ENCODE data around the gene LFNG. TPM values are rescaled to one million over a fixed set of nuclear protein-coding genes. Genes with fewer than 3 reads are reported as not detected.

LFNG gene, protein sequence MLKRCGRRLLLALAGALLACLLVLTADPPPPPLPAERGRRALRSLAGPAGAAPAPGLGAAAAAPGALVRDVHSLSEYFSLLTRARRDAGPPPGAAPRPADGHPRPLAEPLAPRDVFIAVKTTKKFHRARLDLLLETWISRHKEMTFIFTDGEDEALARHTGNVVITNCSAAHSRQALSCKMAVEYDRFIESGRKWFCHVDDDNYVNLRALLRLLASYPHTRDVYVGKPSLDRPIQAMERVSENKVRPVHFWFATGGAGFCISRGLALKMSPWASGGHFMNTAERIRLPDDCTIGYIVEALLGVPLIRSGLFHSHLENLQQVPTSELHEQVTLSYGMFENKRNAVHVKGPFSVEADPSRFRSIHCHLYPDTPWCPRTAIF
- 19.2 TPM for total RNA-seq
- polyA plus RNA-seq (ENCODE audit: insufficient read depth in 1 of 8, insufficient read length in 8 of 8, low replicate concordance in 1 of 8): 10 to 100 TPM; 17.7 to 30.8 (median 24.2) TPM
- long read RNA-seq, donor 1, partial matches to known transcripts: 0 of 2 reads
- long read RNA-seq, donor 1, other reads (novel, unspliced or antisense): 0 of 2 reads
- long read RNA-seq, donor 2: 0 reads
- long read RNA-seq, donor 3, partial matches to known transcripts: 0 of 3 reads
- long read RNA-seq, donor 3, other reads (novel, unspliced or antisense): 0 of 3 reads
- long read RNA-seq, donor 4, transcript LFNG-201 (8 exons, 2,377 nt): major isoform, 8 of 8 reads
- long read RNA-seq, donor 4, partial matches to known transcripts: 0 of 8 reads
- long read RNA-seq, donor 4, other reads (novel, unspliced or antisense): 0 of 8 reads
- long read RNA-seq, donor 5, transcript LFNG-201 (8 exons, 2,377 nt): major isoform, 19 of 31 reads
- long read RNA-seq, donor 5, partial matches to known transcripts: 12 of 31 reads
- long read RNA-seq, donor 5, other reads (novel, unspliced or antisense): 0 of 31 reads
- long read RNA-seq, donor 6, transcript LFNG-201 (8 exons, 2,377 nt): major isoform, 13 of 13 reads
- long read RNA-seq, donor 6, partial matches to known transcripts: 0 of 13 reads
- long read RNA-seq, donor 6, other reads (novel, unspliced or antisense): 0 of 13 reads
- long read RNA-seq, donor 7, transcript LFNG-201 (8 exons, 2,377 nt): major isoform, 14 of 14 reads
- long read RNA-seq, donor 7, partial matches to known transcripts: 0 of 14 reads
- long read RNA-seq, donor 7, other reads (novel, unspliced or antisense): 0 of 14 reads
- long read RNA-seq, donor 8: 0 reads
- long read RNA-seq, donor 9, partial matches to known transcripts: 0 of 3 reads
- long read RNA-seq, donor 9, other reads (novel, unspliced or antisense): 0 of 3 reads
- long read RNA-seq, donor 10, transcript LFNG-201 (8 exons, 2,377 nt): major isoform, 11 of 11 reads
- long read RNA-seq, donor 10, partial matches to known transcripts: 0 of 11 reads
- long read RNA-seq, donor 10, other reads (novel, unspliced or antisense): 0 of 11 reads
- long read RNA-seq, donor 11, transcript LFNG-201 (8 exons, 2,377 nt): major isoform, 5 of 5 reads
- long read RNA-seq, donor 11, partial matches to known transcripts: 0 of 5 reads
- long read RNA-seq, donor 11, other reads (novel, unspliced or antisense): 0 of 5 reads

DNA sequence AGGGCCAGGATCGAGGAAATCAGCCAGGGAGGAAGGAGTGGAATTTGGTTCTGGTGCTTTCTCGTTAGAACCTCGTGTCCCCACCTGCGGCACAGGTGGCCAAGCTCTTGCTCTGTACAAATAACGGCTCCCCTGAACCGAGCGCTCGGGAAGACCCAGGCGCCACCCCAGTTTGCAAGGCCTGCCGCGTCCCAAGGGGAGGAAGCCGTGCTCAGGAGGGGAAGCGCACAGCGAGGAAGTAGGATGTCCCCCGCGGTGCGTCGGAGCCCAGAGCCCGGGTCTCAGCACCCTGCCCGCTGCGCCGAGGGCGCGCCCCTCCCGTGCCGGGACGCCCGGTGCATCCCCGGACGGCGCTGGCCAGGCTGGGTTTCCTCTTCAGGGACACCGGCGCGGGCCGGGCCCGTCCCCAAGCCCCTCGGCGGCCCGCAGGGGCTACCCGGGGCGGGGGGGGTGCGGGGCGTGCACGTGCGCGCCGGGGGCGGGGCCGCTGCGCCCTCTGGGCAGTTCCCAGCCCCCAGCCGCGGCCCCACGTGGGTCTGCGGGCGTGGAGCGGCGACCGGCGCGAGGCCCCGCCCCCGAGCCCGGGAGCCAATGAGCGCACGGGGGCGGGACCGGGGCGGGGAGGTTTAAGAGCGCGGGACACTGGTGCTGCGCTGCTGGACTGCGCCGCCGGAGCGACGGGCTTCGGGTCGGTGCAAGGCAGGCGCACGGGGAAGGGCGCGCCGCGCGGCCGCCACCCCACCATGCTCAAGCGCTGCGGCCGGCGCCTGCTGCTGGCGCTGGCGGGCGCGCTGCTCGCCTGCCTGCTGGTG is at the start of gene LFNG:
LFNG (plus strand) TSS at position 656 of the 812 bp plus-strand sequence; CDS start at position 744, 88 bp downstream.
- under 1% methylated on average over 95 of the region's 95 CpGs for WGBS (ENCODE audit: insufficient coverage)
- peak; percentile 96 for DNase-seq
- Histone ChIP-seq H3K9me3 (replicated peaks; ENCODE audit: control insufficient read depth, low read depth, low read length) (no peaks in the 10 kb centered on the region), H3K27ac (ENCODE audit: low read length) (peak within 1 kb of the TSS; percentile 60), H3K4me1 (ENCODE audit: control insufficient read depth, insufficient read depth, low read length) (peaks cover 84% of the 10 kb centered on the region), H3K27me3 (ENCODE audit: control insufficient read depth, insufficient read depth, low read length) (peaks cover 33% of the 10 kb centered on the region), H3K4me3 (ENCODE audit: low read length) (peak within 1 kb of the TSS; percentile 65), H3K36me3 (ENCODE audit: control insufficient read depth, insufficient read depth, low read length) (peaks cover 11% of the 10 kb centered on the region)

DNA sequence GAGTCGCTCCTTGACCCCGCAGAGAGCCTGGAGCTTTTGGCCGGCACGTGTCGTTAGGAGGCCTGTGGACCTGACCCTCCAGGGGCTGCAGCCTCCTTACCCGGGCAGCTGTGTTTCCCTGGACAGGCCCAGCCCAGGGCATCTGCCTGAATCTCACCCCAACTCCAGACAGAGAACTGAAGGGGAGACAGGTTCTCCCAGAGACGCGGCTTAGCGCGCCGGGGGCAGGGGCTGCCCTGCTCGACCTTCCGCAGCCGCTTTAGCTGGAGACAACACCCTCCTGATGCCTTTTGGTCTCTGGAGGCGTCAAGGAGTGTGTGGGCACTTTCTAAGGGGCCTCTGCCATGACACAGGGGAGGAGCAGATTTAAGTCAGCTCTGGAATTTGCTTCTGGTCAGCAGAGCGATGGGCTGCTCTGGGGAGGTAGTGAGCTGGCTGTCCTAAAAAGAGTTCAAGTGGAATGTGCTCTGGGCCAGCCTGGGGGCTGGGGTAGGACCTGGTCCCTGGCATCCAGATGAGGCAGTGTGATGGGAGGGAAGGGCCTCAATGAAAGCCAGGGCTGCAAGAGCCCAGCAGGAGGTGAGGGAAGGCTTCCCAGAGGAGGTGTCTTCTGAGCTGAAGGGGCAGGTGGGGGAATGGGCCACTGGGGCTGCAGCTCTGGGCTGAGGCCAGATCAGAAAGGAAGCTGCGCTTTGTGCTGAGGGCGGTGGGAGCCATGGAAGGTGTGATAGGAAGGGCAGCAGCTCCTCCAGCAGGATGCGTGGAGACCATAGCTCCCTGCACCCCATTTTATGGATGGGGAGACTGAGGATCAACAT is 49.2 kb upstream of the LFNG start:
- peaks cover 13% of the 10 kb centered on the region for H3K4me1 ChIP-seq (ENCODE audit: control insufficient read depth, insufficient read depth, low read length)
- no peak overlapping the region for H3K4me3 ChIP-seq (ENCODE audit: low read length)
- H3K36me3 ChIP-seq (ENCODE audit: control insufficient read depth, insufficient read depth, low read length): no peaks in the 10 kb centered on the region
- H3K27me3 ChIP-seq (ENCODE audit: control insufficient read depth, insufficient read depth, low read length): peaks cover 3% of the 10 kb centered on the region
- no peaks in the 10 kb centered on the region for H3K9me3 ChIP-seq (replicated peaks; ENCODE audit: control insufficient read depth, low read depth, low read length)
- WGBS (ENCODE audit: insufficient coverage): 63% methylated on average over 17 of the region's 19 CpGs
- DNase-seq: no peak
- no peak overlapping the region for H3K27ac ChIP-seq (ENCODE audit: low read length)

DNA sequence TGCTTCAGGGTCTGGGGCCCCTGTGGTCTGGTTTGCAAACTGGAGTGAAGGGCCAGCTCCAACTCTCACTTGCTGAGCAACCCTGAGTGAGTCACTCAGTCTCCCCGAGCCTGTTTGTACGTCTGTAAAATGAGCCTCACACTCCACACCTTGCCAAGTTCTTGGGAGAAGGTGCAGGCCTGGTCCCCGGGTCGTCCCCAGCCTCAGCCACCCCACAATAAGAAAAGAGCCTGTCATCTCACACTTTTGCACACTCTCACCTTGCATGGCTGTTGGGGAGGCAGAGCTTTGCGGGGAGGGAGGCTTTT is 48.6 kb upstream of the LFNG start:
- Histone ChIP-seq H3K4me1 (ENCODE audit: control insufficient read depth, insufficient read depth, low read length) (peaks cover 13% of the 10 kb centered on the region), H3K4me3 (ENCODE audit: low read length) (no peak overlapping the region), H3K9me3 (replicated peaks; ENCODE audit: control insufficient read depth, low read depth, low read length) (no peaks in the 10 kb centered on the region), H3K27ac (ENCODE audit: low read length) (no peak overlapping the region), H3K27me3 (ENCODE audit: control insufficient read depth, insufficient read depth, low read length) (peaks cover 3% of the 10 kb centered on the region), H3K36me3 (ENCODE audit: control insufficient read depth, insufficient read depth, low read length) (no peaks in the 10 kb centered on the region)
- WGBS (ENCODE audit: insufficient coverage): 39% methylated on average over 3 of the region's 5 CpGs
- peak; percentile 22 for DNase-seq

DNA sequence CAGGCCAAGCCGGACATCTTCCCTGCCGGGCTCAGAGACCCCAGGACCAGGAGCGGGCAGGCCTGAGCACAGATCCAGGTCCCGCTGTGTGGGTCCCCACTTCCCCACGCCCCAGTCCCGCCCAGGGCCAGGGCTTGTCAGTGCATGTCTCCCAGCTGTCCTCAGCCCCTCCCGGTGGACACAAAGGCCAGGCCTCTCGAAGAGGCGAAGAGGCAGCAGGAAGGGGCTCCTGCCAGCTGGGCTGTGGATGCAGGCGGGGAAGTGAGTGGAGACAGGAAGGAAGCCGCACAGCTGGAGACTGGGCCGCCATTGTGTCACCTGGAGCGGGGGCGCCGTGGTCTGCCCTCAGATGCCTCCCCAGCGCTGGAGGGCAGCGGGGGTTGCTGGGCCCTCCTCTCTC is 48.2 kb upstream of the LFNG start:
- WGBS (ENCODE audit: insufficient coverage): 23% methylated on average over 12 of the region's 17 CpGs
- Histone ChIP-seq H3K36me3 (ENCODE audit: control insufficient read depth, insufficient read depth, low read length) (no peaks in the 10 kb centered on the region), H3K27ac (ENCODE audit: low read length) (no peak overlapping the region), H3K4me1 (ENCODE audit: control insufficient read depth, insufficient read depth, low read length) (peaks cover 13% of the 10 kb centered on the region), H3K4me3 (ENCODE audit: low read length) (no peak overlapping the region), H3K9me3 (replicated peaks; ENCODE audit: control insufficient read depth, low read depth, low read length) (no peaks in the 10 kb centered on the region), H3K27me3 (ENCODE audit: control insufficient read depth, insufficient read depth, low read length) (peaks cover 3% of the 10 kb centered on the region)
- DNase-seq: peak; percentile 84

DNA sequence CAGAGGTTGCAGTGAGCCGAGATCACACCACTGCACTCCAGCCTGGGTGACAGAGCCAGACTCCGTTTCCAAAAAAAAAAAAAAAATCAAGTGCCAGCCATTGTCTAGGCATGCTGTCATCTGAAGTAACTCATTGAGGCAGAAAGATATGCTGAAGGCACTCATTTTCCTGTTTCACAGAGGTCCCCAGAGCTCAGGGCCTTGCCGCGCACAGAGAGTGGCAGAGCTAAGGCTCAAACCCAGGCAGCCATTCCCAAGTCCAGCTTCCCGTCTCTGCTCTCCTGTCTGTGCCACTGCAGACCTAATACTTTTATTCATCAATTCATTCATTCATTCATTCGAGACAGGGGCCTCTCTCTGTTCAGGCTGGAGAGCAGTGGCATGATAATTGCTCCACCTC is 46.8 kb upstream of the LFNG start:
- 85% methylated on average over 4 of the region's 6 CpGs for WGBS (ENCODE audit: insufficient coverage)
- Histone ChIP-seq H3K27me3 (ENCODE audit: control insufficient read depth, insufficient read depth, low read length) (peaks cover 7% of the 10 kb centered on the region), H3K36me3 (ENCODE audit: control insufficient read depth, insufficient read depth, low read length) (no peaks in the 10 kb centered on the region), H3K27ac (ENCODE audit: low read length) (no peak overlapping the region), H3K4me3 (ENCODE audit: low read length) (no peak overlapping the region), H3K9me3 (replicated peaks; ENCODE audit: control insufficient read depth, low read depth, low read length) (no peaks in the 10 kb centered on the region), H3K4me1 (ENCODE audit: control insufficient read depth, insufficient read depth, low read length) (peaks cover 22% of the 10 kb centered on the region)
- no peak for DNase-seq

DNA sequence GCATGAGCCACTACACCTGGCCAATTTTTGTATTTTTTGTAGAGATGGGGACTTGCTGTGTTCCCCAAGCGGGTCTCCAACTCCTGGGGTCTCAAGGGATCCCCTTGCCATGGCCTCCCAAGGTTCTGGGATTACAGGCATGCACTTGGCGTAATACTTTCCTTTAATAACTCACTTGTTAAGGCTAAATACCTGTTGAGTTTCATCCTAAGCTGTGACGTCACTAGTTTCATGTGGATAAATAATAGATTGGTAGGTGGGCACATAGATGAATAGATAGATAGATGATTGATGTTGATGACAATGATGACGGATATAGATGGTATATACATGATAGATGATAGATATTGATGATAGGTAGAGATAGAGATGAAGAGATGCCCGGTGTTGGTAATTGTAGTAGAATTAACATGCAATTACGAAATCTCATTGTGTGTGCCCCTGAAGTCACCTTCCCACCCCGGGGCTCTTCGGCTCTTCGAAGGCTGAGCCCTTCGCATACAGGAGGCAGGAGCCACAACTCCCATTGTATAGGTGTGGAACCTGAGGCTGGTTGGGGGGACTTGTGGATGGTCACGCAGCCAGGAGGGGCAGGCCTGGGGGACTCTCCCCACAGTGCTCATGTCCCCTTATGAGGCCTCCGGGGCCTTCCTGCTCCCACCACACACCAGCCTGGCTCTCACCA is 45.9 kb upstream of the LFNG start:
- H3K4me3 ChIP-seq (ENCODE audit: low read length): no peak overlapping the region
- 90% methylated on average over 2 of the region's 12 CpGs for WGBS (ENCODE audit: insufficient coverage)
- H3K4me1 ChIP-seq (ENCODE audit: control insufficient read depth, insufficient read depth, low read length): peaks cover 30% of the 10 kb centered on the region
- H3K27me3 ChIP-seq (ENCODE audit: control insufficient read depth, insufficient read depth, low read length): peaks cover 9% of the 10 kb centered on the region
- H3K36me3 ChIP-seq (ENCODE audit: control insufficient read depth, insufficient read depth, low read length): no peaks in the 10 kb centered on the region
- DNase-seq: no peak
- H3K9me3 ChIP-seq (replicated peaks; ENCODE audit: control insufficient read depth, low read depth, low read length): no peaks in the 10 kb centered on the region
- no peak overlapping the region for H3K27ac ChIP-seq (ENCODE audit: low read length)

DNA sequence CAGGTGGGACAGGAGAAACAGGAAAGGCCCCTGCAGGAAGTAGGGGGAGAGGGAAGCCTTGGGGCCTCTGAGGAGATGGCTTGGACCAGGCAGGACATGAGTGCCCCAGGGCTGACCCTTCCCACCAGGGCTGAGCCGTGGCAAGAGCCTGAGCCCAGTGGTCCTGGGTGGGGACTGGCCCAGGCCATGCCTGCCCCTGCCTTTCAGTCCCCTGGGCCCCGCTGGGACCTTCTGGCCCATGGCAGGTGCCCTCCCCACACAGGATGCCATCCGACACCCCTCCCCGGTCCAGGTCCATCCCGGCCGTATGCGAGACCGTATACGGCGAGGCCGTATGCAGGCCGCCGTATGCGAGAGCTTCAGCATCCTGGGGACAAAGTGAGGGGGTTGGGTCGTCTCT is 45.4 kb upstream of the LFNG start:
- H3K4me3 ChIP-seq (ENCODE audit: low read length): no peak overlapping the region
- H3K9me3 ChIP-seq (replicated peaks; ENCODE audit: control insufficient read depth, low read depth, low read length): no peaks in the 10 kb centered on the region
- no peaks in the 10 kb centered on the region for H3K36me3 ChIP-seq (ENCODE audit: control insufficient read depth, insufficient read depth, low read length)
- WGBS (ENCODE audit: insufficient coverage): 46% methylated on average over 2 of the region's 15 CpGs
- peaks cover 10% of the 10 kb centered on the region for H3K27me3 ChIP-seq (ENCODE audit: control insufficient read depth, insufficient read depth, low read length)
- no peak for DNase-seq
- no peak overlapping the region for H3K27ac ChIP-seq (ENCODE audit: low read length)
- H3K4me1 ChIP-seq (ENCODE audit: control insufficient read depth, insufficient read depth, low read length): peaks cover 34% of the 10 kb centered on the region
